ENCODE results near the gene KIF26B.

GRCh38 chr1:245389873-245390272, 235.1 kb downstream of the KIF26B start:
- TF ChIP-seq CTCF (IDR thresholded peaks at IDR 0.05) (no peak), POLR2AphosphoS5 (IDR thresholded peaks at IDR 0.05; ENCODE audit: insufficient read depth in 1 of 2, low read depth in 1 of 2) (no peak), POLR2A (IDR thresholded peaks at IDR 0.05) (no peak)
